T-helper 2 cell treated with Interferon-gamma antibody and Interleukin-4, amounts not matched to agents 100 ng/mL and 5 ng/mL, for 36 hours (primary cell): ENCODE data around the gene CTIF. TPM values are rescaled to one million over a fixed set of nuclear protein-coding genes. Genes with fewer than 3 reads are reported as not detected.

Source experiments
- intact Hi-C: fragments of 100-400 bp; cut with micrococcal nuclease; formaldehyde crosslinking; loops from one replicate; pipeline ENCODE4 v1.15.1; 2023
- total RNA-seq: library from RNA; stranded (reverse); gene quantifications from 2 replicates; pipeline ENCODE4 v1.2.3, GENCODE V29; 2022

CTIF gene
- total RNA-seq, 1 donor from 2014 or later = 2.4 TPM

DNA sequence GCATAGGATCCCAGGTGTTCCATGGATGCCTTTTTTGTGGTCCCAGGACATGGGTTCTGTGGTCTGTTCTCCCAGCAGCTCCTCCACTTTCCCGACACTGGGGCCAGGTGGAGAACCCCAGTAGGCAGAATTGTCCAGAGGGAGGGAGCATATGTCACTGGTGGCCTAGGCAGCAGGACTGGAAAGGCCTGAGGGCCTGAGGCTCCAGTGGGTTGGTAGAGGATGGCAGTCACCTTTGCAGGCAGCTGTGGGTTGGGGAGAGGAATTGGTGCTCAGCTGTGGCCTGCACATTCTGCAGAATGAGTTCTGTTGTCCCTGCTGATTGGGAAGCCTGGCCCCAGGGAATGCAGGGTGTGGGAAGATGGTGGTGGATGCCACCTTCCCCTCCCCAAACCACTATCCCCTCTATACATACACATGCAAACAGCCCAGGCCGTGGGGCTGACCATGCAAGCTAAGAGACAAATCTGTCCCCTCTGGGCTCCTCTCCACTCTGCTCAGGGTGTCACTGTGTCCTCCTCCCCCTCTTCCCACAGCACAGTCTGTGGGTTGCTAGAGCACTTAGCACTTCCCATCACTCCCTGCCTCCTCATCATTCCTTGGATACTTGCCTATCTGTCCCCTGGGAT lies 11.4 kb downstream of the CTIF start:
- intact Hi-C loops = no loop called here

GRCh38 chr18:48551100-48551499 lies 12.3 kb downstream of the CTIF start:
- intact Hi-C loops = no loop called here

DNA sequence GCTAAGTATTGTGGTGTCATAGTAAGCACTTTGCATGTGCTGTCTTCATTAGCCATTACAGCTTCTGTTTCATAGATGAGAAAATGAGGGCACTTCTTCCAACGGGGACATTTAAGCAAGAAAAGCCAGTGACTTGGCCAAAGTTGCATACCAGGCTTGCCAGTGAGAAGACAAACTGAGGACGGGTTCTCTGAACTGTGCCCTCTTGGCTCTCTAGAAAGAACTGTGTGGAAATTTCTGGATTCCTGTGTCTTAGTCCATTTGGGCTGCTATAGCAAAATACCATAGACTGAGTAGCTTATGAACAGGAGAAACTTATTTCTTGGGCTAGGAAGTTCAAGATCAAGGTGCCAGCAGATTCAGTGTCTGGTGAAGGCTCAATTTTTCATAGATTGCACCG lies 13.3 kb downstream of the CTIF start:
- intact Hi-C loops = no loop called here

GRCh38 chr18:48553236-48553635 lies 14.4 kb downstream of the CTIF start:
- intact Hi-C loops = no loop called here

GRCh38 chr18:48554610-48555400 lies 16.0 kb downstream of the CTIF start:
- intact Hi-C loops = no loop called here

GRCh38 chr18:48555465-48555995 lies 16.7 kb downstream of the CTIF start:
- intact Hi-C loops = no loop called here

GRCh38 chr18:48557640-48558174 lies 18.9 kb downstream of the CTIF start:
- intact Hi-C loops = no loop called here

GRCh38 chr18:48558248-48558647 lies 19.4 kb downstream of the CTIF start:
- intact Hi-C loops = no loop called here

GRCh38 chr18:48560491-48560890 lies 21.7 kb downstream of the CTIF start:
- intact Hi-C loops = no loop called here

DNA sequence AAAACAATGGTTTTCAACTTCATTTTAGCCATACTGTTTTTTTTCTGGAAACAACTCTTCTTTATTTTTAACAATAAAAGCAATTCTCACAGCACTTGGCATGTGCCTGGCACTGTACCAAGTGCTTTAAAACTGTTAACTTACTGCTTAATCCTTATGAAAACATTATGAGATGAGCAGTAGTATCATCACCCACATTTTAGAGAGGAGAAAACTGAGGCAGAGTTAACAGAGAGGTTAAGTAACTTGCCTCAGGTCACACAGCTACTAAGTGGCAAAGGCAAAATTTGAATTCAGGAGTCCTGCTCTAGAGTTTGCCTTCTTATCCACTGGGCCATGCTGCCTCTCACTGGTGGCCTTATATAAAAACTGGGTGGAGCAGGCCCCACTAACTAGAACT lies 23.2 kb downstream of the CTIF start:
- intact Hi-C loops = no loop called here

GRCh38 chr18:48563027-48563426 lies 24.2 kb downstream of the CTIF start:
- intact Hi-C loops = no loop called here

- intact Hi-C loops = no loop called here
Measured at GRCh38 chr18:48564139-48564538, 25.3 kb downstream of the CTIF start.

DNA sequence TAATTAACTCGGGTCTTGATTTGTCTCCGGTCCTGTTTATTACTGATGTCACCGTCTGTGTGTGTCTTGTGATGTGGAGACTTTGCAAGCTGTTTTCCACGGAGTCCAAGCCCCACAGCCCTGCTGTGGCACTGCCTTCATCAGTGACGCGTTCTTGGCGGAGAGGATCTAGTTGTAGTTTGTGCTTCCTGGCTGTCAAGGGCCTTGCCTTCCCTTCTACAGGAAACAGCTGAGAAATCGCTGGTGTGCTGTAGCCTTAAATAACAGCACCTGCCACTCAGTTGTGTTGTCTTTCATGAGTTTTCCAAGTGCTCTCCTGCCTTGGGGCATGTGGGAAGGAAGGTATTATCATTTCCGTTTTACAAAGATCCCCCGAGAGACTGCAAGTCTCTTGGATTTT lies 26.3 kb downstream of the CTIF start:
- intact Hi-C loops = no loop called here

DNA sequence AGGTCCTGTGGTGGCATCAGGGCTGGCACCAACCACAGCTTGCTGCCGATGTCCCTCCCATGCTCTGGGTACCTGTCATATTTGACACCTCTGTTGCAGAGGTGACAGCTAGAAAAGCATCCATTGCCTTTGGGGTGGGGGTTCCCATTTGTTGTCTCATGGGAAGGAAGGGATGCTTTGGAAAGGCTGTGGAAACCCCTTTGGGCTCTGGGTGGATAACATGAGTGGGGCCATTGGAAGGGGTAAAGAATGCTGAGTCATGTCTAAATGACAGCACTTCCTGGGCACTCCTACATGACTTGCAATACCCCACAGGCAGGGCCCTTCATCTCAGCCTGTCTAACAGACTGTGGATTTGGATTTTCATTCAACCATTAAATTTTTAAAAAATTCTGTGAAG lies 27.8 kb downstream of the CTIF start:
- intact Hi-C loops = no loop called here

DNA sequence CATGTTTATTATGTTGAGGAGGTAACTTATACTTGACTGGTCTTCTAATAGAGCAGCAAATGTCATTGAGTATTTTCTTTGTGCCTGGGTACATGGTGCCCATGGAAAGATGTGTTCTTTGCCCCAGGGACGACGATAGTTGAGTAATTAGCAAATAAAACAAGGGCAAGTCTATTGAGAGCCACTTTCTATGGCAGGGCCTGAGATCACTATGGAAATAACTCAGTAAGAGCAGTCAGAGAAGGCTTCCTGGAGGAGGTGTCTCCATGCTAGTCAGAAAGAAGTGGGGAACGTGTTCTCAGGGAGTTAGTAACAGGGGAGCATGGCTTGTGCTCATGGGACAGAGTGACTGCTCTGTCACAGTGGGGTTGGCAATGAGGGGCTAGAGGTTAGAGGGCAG lies 28.6 kb downstream of the CTIF start:
- intact Hi-C loops = no loop called here

- intact Hi-C loops = no loop called here
Measured at GRCh38 chr18:48569139-48569914, 30.5 kb downstream of the CTIF start.

- intact Hi-C loops = no loop called here
Measured at GRCh38 chr18:48569915-48570264, 31.1 kb downstream of the CTIF start.

DNA sequence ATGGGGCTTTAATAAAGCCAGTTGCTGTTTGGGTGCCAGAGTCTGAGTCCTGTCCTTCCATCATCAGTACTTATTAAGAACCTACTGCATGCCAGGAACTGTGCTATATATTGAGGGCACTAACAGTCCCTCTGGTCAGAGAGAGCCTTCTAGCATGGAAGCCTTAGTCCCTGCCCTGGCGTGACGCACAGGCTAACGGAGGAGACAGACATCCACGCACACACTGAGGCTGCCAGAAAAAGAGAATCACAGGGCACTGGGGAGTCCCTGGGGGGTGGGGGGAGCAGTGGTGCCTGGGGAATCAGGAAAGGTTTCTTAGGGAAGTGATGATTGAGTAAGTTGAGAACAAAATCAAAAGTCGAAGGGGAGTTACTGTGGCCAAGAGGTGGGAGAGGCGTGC lies 31.5 kb downstream of the CTIF start:
- intact Hi-C loops = no loop called here

GRCh38 chr18:48571639-48572384 lies 33.0 kb downstream of the CTIF start:
- intact Hi-C loops = no loop called here

DNA sequence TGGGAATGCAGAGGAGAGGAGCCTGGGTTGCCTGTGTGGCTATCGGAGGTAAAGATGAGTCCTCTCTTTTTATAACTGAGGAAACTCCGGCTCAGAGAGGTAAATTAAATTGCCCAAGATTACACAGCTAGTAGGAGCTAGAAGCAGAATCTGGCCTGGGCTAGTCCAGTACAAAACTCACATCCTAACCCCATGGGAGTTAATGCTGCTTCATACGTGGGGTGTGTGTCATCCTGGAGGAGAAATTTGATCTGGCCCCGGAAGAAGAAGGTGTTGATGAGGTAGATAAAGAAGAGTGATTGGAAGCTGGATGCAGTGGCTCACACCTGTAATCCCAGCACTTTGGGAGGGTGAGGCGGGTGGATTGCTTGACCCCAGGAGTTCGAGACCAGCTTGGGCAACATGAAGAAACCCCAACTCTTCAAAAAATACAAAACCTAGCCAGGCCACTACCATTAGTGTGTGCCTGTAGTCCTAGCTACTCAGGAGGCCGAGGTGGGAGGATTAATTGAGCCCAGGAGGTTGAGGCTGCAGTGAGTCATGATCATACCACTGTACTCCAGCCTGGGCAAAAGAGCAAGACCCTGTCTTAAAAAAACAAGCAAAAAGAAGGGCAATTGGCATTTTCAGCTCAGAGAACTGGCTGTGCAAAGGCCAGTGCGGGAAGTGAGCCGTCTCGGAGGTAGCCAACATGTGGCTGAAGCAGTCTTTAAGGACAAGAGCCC lies 33.7 kb downstream of the CTIF start:
- intact Hi-C loops = no loop called here
